RPMI8226 (cell line): ENCODE measurements around the gene OXA1L.
"Not testable (repeated sequence)": the region's sequence is repeated elsewhere in the genome, so short reads cannot be mapped to it uniquely, and the experiment has no call there.

Source experiments
- DNase-seq: peaks from one replicate; pipeline ENCODE4 v3.0.0-alpha.2; 2015

The OXA1L gene

GRCh38 chr14:22769369-22769768 is 2.9 kb downstream of the OXA1L start:
- no peak for DNase-seq

DNA sequence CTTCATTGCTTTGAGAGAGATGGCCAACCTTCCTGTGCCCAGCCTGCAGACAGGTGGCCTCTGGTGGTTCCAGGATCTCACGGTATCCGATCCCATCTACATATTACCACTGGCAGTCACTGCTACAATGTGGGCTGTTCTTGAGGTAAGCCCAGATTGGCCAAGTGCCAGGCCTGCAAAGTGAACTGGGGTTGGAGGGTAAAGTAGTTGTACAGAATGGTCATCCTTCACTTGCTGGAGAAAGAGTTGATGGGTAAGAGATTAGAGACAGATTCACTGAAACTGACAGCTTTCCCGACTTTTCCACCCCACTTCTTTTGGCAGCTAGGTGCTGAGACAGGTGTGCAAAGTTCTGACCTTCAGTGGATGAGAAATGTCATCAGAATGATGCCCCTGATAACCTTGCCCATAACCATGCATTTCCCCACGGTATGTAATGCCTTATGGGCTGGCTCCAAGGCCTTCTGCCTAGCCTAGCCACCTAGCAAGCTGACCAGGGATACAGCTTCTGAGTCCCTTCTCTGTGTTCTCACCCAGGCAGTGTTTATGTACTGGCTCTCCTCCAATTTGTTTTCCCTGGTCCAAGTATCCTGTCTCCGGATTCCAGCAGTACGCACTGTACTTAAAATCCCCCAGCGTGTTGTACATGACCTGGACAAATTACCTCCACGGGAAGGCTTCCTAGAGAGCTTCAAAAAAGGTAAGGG is 4.1 kb downstream of the OXA1L start:
- DNase-seq, result no peak

DNA sequence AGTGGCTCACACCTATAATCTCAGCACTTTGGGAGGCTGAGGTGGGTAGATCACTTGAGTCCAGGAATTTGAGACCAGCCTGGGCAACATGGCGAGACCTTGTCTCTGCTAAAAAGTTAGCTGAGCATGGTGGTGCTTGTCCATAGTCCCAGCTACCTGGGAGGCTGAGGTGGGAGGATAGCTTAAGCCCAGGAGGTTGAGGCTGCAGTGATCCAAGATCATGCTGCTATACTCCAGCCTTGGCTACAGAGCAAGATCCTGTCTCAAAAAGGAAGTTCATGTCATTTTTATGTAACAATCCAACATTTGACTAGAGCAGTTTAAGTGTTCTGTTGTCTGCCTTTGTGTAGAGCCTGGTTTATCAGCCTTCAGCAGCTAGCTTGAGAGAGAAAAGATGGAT is 6.2 kb downstream of the OXA1L start:
- no peak for DNase-seq

- DNase-seq, result no peak
Measured at GRCh38 chr14:22773162-22774010, 6.9 kb downstream of the OXA1L start.

- DNase-seq, result no peak
Measured at GRCh38 chr14:22774011-22774706, 7.7 kb downstream of the OXA1L start.

GRCh38 chr14:22776215-22776614 is 9.7 kb downstream of the OXA1L start:
- no peak for DNase-seq

GRCh38 chr14:22776849-22777248 is 10.4 kb downstream of the OXA1L start:
- not testable (repeated sequence) for DNase-seq

GRCh38 chr14:22778084-22778483 is 11.6 kb downstream of the OXA1L start:
- DNase-seq, result no peak

DNA sequence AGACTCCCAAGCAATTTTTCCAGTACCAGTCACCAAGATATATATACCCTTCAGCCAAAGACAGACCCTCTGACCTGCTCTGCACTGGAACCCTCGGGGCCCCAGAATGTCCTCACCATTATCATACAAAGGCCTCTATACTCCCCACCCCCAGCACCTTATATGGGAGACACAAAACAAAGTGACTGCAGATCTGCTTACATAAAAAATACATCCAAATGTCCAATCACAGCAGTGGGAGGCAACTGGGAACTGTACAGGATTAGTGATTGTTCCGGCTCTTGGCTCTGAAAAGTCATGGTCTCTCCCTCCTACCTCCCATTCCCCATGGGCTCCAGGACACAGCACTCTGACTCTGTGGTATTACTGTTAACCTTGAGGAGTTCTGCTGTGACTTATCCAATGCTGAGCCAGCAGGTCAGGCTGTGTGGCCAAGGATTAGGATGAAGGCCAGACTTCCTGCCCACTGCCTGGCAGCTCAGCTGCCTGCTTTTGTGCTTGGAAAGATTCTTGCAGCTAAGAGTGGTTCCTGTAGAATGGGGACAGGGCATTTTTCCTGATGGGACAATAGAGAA is 13.7 kb downstream of the OXA1L start:
- no peak for DNase-seq

DNA sequence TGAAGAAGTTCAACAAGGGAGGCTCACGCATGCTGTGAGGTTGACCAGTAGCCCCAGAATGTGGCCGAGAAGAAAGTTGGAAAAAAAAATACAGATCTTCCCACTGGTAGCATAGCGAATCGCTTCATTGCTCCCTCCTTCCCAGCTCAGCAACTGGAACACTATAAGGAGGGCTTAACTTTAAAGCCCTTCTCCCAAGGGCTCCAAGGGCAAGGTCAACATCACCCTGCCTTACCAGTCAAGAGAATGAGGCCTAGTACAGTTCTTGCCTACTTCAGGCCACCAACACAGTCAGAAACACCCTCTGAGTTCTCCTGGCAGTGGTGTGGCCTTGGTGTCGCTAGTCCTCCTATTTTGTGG is 14.4 kb downstream of the OXA1L start:
- DNase-seq, result no peak

GRCh38 chr14:22781301-22781991 is 15.0 kb downstream of the OXA1L start:
- DNase-seq, result no peak

GRCh38 chr14:22786685-22787084 is 20.2 kb downstream of the OXA1L start:
- DNase-seq, result no peak

GRCh38 chr14:22791301-22791700 is 24.8 kb downstream of the OXA1L start:
- no peak for DNase-seq

GRCh38 chr14:22792158-22792557 is 25.7 kb downstream of the OXA1L start:
- no peak for DNase-seq

DNA sequence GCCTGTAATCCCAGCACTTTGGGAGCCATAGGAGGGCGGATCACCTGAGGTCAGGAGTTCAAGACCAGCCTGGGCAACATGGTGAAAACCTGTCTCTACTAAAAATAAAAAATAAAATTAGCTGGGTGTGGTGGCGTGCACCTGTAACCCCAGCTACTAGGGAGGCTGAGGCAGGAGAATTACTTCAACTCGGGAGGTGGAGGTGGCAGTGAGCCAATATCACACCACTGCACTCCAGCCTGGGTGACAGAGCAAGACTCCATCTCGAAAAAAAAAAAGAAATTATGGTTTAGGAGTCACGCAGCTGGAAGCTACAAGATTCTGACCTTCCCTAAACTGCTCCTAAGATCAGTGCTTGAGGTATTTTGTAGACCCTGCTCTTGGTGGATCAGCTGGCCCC is 27.1 kb downstream of the OXA1L start:
- not testable (repeated sequence) for DNase-seq

GRCh38 chr14:22793976-22794375 is 27.5 kb downstream of the OXA1L start:
- DNase-seq, result no peak

GRCh38 chr14:22794551-22794951 is 28.1 kb downstream of the OXA1L start:
- DNase-seq, result no peak

- DNase-seq, result no peak
Measured at GRCh38 chr14:22796087-22796707, 29.7 kb downstream of the OXA1L start.

GRCh38 chr14:22797017-22797917 is 30.8 kb downstream of the OXA1L start:
- DNase-seq, result no peak

DNA sequence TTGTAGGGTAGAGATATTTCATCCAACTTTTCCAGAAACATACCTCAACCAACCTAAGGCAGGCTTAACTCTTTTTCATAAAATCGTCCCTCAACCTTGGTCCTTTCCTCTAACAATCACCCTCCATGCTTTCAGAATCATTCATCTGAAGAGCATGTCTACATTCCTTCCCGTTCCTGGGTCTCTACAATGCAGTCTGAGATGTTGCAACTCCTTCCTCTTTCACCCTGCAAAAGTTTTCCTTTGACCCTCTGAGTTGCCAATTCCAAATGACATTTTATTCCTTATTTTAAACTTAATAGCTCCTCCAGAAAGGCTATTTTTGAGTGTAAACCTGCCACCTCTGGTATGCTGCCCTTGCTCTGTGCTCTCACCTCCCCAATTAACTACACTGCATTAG is 32.0 kb downstream of the OXA1L start:
- no peak for DNase-seq

DNA sequence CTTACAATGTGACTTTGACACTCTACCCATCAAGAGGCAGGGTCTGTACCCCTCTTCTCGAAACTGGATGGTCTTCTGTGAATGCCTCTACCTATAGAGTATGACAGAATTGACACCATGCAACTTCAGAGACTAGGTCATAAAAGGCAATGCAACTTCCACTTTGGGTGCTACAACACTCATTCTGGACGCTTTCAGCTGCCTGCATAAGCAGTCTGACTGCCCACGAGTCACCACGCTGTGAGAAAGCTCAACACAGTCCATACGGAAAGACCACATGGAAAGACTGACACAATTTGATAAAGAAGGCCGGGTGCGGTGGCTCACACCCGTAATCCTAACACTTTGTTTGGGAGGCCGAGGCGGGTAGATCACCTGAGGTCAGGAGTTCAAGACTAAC is 33.9 kb downstream of the OXA1L start:
- no peak for DNase-seq
